Ishikawa (cell line): ENCODE measurements around the gene CEND1.

Experiments used
- CEBPB ChIP-seq: IDR thresholded peaks from 2 replicates; pipeline ENCODE4 v1.6.1; 2012
- CREB1 ChIP-seq: IDR thresholded peaks from 2 replicates; pipeline ENCODE4 v1.6.1; 2012; ENCODE audit warnings: low read depth
- EGR1 ChIP-seq: IDR thresholded peaks from 2 replicates; pipeline ENCODE4 v1.6.1; 2012
- EP300 ChIP-seq: IDR thresholded peaks from 2 replicates; pipeline ENCODE4 v1.6.1; 2012; ENCODE audit warnings: borderline replicate concordance
- FOXM1 ChIP-seq: IDR thresholded peaks from 2 replicates; pipeline ENCODE4 v1.6.1; 2012; ENCODE audit warnings: low read depth, borderline replicate concordance
- MAX ChIP-seq: IDR thresholded peaks from 2 replicates; pipeline ENCODE4 v1.6.1; 2012
- NFIC ChIP-seq: IDR thresholded peaks from 2 replicates; pipeline ENCODE4 v1.6.1; 2012
- RAD21 ChIP-seq: IDR thresholded peaks from 2 replicates; pipeline ENCODE4 v1.6.1; 2012; ENCODE audit warnings: low read depth
- TAF1 ChIP-seq: IDR thresholded peaks from 2 replicates; pipeline ENCODE4 v1.6.1; 2012; ENCODE audit warnings: low read depth, mild to moderate bottlenecking
- TCF12 ChIP-seq: IDR thresholded peaks from 2 replicates; pipeline ENCODE4 v1.6.1; 2012; ENCODE audit warnings: low read depth
- TEAD4 ChIP-seq: IDR thresholded peaks from 2 replicates; pipeline ENCODE4 v1.6.1; 2012
- YY1 ChIP-seq: IDR thresholded peaks from 2 replicates; pipeline ENCODE4 v1.6.1; 2012; ENCODE audit warnings: low read depth
- ZBTB7A ChIP-seq: IDR thresholded peaks from 2 replicates; pipeline ENCODE4 v1.6.1; 2012; ENCODE audit warnings: low read depth
- TF ChIP-seq, protein P1 (sequence below): IDR thresholded peaks from 2 replicates; pipeline ENCODE4 v1.6.1; 2012; ENCODE audit warnings: low read depth, mild to moderate bottlenecking
- TF ChIP-seq, protein P2 (sequence below): IDR thresholded peaks from 2 replicates; pipeline ENCODE4 v1.6.1; 2012

CEND1 gene

DNA sequence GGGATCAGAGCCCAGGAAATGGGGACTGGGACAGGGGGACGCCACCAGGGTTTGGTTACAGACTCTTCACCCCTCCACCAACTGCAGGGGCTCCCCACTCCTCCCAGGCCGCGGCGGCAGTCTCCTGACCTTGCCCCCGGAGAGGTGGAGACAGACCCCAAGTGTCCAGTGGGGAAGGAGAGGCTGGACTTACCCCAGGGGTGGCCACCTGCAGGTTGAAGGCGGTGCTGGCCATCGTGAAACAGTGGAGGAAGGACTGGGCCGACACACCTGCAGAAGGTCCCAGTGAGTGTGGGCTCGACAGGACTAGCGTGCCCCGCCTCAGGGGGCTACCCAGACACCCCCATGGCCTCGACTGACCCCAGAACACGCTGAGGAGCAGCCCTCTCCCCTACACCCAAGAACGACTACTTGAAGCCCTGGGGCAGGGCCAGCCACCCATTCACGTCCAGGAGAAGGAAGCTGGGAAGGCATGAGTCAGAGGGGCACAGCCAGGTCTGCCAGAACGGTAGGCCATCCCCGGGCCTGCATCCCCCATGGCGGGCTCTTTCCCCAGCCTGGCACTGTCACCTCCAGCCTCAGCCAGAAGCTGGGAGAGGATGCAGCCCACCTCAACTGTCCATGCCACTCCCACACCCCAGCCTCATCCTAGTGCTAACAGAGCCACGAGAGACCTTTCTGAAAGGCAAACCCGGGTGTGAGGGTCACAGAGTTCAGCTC is 14.9 kb downstream of the CEND1 start:
- TF ChIP-seq, protein P1, sequence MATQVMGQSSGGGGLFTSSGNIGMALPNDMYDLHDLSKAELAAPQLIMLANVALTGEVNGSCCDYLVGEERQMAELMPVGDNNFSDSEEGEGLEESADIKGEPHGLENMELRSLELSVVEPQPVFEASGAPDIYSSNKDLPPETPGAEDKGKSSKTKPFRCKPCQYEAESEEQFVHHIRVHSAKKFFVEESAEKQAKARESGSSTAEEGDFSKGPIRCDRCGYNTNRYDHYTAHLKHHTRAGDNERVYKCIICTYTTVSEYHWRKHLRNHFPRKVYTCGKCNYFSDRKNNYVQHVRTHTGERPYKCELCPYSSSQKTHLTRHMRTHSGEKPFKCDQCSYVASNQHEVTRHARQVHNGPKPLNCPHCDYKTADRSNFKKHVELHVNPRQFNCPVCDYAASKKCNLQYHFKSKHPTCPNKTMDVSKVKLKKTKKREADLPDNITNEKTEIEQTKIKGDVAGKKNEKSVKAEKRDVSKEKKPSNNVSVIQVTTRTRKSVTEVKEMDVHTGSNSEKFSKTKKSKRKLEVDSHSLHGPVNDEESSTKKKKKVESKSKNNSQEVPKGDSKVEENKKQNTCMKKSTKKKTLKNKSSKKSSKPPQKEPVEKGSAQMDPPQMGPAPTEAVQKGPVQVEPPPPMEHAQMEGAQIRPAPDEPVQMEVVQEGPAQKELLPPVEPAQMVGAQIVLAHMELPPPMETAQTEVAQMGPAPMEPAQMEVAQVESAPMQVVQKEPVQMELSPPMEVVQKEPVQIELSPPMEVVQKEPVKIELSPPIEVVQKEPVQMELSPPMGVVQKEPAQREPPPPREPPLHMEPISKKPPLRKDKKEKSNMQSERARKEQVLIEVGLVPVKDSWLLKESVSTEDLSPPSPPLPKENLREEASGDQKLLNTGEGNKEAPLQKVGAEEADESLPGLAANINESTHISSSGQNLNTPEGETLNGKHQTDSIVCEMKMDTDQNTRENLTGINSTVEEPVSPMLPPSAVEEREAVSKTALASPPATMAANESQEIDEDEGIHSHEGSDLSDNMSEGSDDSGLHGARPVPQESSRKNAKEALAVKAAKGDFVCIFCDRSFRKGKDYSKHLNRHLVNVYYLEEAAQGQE = no peak
- TF ChIP-seq NFIC (no peak), MAX (no peak), TEAD4 (no peak), YY1 (no peak), EGR1 (no peak), CREB1 (no peak), EP300 (no peak), ZBTB7A (no peak), CEBPB (no peak)
- TF ChIP-seq, protein P2, sequence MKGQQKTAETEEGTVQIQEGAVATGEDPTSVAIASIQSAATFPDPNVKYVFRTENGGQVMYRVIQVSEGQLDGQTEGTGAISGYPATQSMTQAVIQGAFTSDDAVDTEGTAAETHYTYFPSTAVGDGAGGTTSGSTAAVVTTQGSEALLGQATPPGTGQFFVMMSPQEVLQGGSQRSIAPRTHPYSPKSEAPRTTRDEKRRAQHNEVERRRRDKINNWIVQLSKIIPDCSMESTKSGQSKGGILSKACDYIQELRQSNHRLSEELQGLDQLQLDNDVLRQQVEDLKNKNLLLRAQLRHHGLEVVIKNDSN = no peak

DNA sequence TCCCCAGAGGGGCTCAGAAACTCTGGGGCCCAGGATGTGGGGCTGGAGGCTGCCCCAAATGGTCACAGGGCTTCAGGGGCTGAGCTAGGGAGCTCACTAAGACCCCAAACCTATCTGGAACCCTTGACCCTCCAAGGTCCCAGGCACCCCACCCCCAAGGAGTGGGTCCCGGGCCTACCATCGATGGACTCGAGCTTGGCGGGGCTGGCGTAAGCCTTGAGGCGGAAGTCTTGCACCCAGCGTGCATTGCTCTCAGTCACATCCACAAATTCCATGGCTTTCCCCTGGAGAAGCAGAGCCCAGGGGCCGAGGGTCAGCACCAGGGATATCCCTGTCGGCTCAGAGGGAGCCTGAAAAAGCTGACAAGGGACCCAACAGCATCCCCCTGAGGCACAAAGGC is 16.1 kb downstream of the CEND1 start:
- no peak for TF ChIP-seq CREB1
- no peak for TF ChIP-seq TCF12
- no peak for TF ChIP-seq EP300
- TF ChIP-seq, protein P1 = no peak
- TF ChIP-seq NFIC = no peak
- TF ChIP-seq RAD21 = no peak
- TF ChIP-seq CEBPB = no peak
- TF ChIP-seq, protein P2 = no peak
- TF ChIP-seq FOXM1 = no peak
- TF ChIP-seq MAX = no peak
- no peak for TF ChIP-seq ZBTB7A
- no peak for TF ChIP-seq EGR1
- TF ChIP-seq TAF1 = no peak

GRCh38 chr11:773425-773824 is 16.5 kb downstream of the CEND1 start:
- no peak for TF ChIP-seq NFIC
- TF ChIP-seq TAF1 = no peak
- TF ChIP-seq MAX = no peak
- no peak for TF ChIP-seq RAD21
- TF ChIP-seq, protein P1 = no peak
- no peak for TF ChIP-seq TEAD4
- no peak for TF ChIP-seq FOXM1
- TF ChIP-seq EGR1 = no peak
- TF ChIP-seq, protein P2 = no peak
- no peak for TF ChIP-seq CREB1
- no peak for TF ChIP-seq CEBPB
- TF ChIP-seq EP300 = no peak
- no peak for TF ChIP-seq TCF12
- no peak for TF ChIP-seq YY1
- TF ChIP-seq ZBTB7A = no peak
